ENCODE results near the gene P2RX3.

P2RX3 gene

GRCh38 chr11:57323855-57324153 lies 14.3 kb upstream of the P2RX3 start:
- Histone ChIP-seq H3K27me3 (ENCODE audit: control insufficient read depth in 5 of 5, insufficient read depth in 4 of 5, low read length in 5 of 5) (peaks cover 0 to 4% (median 0%) of the 10 kb centered on the region in 5 donors), H3K9ac (ENCODE audit: low read length in 5 of 5) (peak overlapping the region; percentile 67 to 97 (median 86)), H3K36me3 (ENCODE audit: control insufficient read depth in 5 of 5, insufficient read depth in 5 of 5, low read length in 5 of 5) (peaks cover 3 to 41% (median 29%) of the 10 kb centered on the region in 5 donors), H3K4me1 (ENCODE audit: control insufficient read depth in 5 of 5, insufficient read depth in 5 of 5, low read length in 5 of 5) (peaks cover 24 to 68% (median 64%) of the 10 kb centered on the region in 5 donors), H3K4me3 (ENCODE audit: low read depth in 1 of 5, low read length in 5 of 5) (peak overlapping the region; percentile 80 to 95 (median 85)), H3K9me3 (ENCODE audit: control insufficient read depth in 5 of 5, low read length in 5 of 5) (no peaks in the 10 kb centered on the region), H3K27ac (ENCODE audit: low read depth, low read length) (peak overlapping the region; percentile 96)

- Histone ChIP-seq H3K9ac (ENCODE audit: low read length in 5 of 5) (peak overlapping the region; percentile 67 to 97 (median 86)), H3K36me3 (ENCODE audit: control insufficient read depth in 5 of 5, insufficient read depth in 5 of 5, low read length in 5 of 5) (peaks cover 3 to 46% (median 32%) of the 10 kb centered on the region in 5 donors), H3K4me3 (ENCODE audit: low read depth in 1 of 5, low read length in 5 of 5) (peak overlapping the region; percentile 80 to 95 (median 85)), H3K4me1 (ENCODE audit: control insufficient read depth in 5 of 5, insufficient read depth in 5 of 5, low read length in 5 of 5) (peaks cover 24 to 64% (median 60%) of the 10 kb centered on the region in 5 donors), H3K9me3 (ENCODE audit: control insufficient read depth in 5 of 5, low read length in 5 of 5) (no peaks in the 10 kb centered on the region), H3K27me3 (ENCODE audit: control insufficient read depth in 5 of 5, insufficient read depth in 4 of 5, low read length in 5 of 5) (peaks cover 0 to 4% (median 0%) of the 10 kb centered on the region in 5 donors), H3K27ac (ENCODE audit: low read depth, low read length) (peak overlapping the region; percentile 96)
Observed at GRCh38 chr11:57324154-57324885, 13.8 kb upstream of the P2RX3 start.

- peak within 1 kb of the TSS; percentile 96 for H3K27ac ChIP-seq (ENCODE audit: low read depth, low read length)
- H3K9me3 ChIP-seq (ENCODE audit: control insufficient read depth in 5 of 5, low read length in 5 of 5): no peaks in the 10 kb centered on the region
- peak within 1 kb of the TSS; percentile 80 to 95 (median 85) for H3K4me3 ChIP-seq (ENCODE audit: low read depth in 1 of 5, low read length in 5 of 5)
- peaks cover 24 to 60% (median 54%) of the 10 kb centered on the region in 5 donors for H3K4me1 ChIP-seq (ENCODE audit: control insufficient read depth in 5 of 5, insufficient read depth in 5 of 5, low read length in 5 of 5)
- peaks cover 3 to 50% (median 40%) of the 10 kb centered on the region in 5 donors for H3K36me3 ChIP-seq (ENCODE audit: control insufficient read depth in 5 of 5, insufficient read depth in 5 of 5, low read length in 5 of 5)
- peaks cover 0 to 4% (median 0%) of the 10 kb centered on the region in 5 donors for H3K27me3 ChIP-seq (ENCODE audit: control insufficient read depth in 5 of 5, insufficient read depth in 4 of 5, low read length in 5 of 5)
- peak within 1 kb of the TSS; percentile 70 to 97 (median 90) for H3K9ac ChIP-seq (ENCODE audit: low read length in 5 of 5)
Observed at GRCh38 chr11:57324886-57325734, 13.0 kb upstream of the P2RX3 start, which contains the start of gene TNKS1BP1. Gene TNKS1BP1, minus strand, starts transcription at chr11:57324952. Its CDS starts 3,067 bp downstream, at chr11:57321885.

GRCh38 chr11:57325735-57326048 lies 12.5 kb upstream of the P2RX3 start:
- H3K9ac ChIP-seq (ENCODE audit: low read length in 5 of 5): peak overlapping the region; percentile 70 to 90 (median 85)
- no peaks in the 10 kb centered on the region for H3K9me3 ChIP-seq (ENCODE audit: control insufficient read depth in 5 of 5, low read length in 5 of 5)
- H3K36me3 ChIP-seq (ENCODE audit: control insufficient read depth in 5 of 5, insufficient read depth in 5 of 5, low read length in 5 of 5): peaks cover 3 to 50% (median 42%) of the 10 kb centered on the region in 5 donors
- peaks cover 0 to 4% (median 0%) of the 10 kb centered on the region in 5 donors for H3K27me3 ChIP-seq (ENCODE audit: control insufficient read depth in 5 of 5, insufficient read depth in 4 of 5, low read length in 5 of 5)
- H3K4me1 ChIP-seq (ENCODE audit: control insufficient read depth in 5 of 5, insufficient read depth in 5 of 5, low read length in 5 of 5): peaks cover 24 to 60% (median 49%) of the 10 kb centered on the region in 5 donors
- peak overlapping the region; percentile 70 to 85 (median 80) for H3K4me3 ChIP-seq (ENCODE audit: low read depth in 1 of 5, low read length in 5 of 5)
- peak overlapping the region; percentile 96 for H3K27ac ChIP-seq (ENCODE audit: low read depth, low read length)

- no peaks in the 10 kb centered on the region for H3K27me3 ChIP-seq (ENCODE audit: control insufficient read depth in 5 of 5, insufficient read depth in 4 of 5, low read length in 5 of 5)
- H3K9me3 ChIP-seq (ENCODE audit: control insufficient read depth in 5 of 5, low read length in 5 of 5): no peaks in the 10 kb centered on the region
- H3K4me1 ChIP-seq (ENCODE audit: control insufficient read depth in 5 of 5, insufficient read depth in 5 of 5, low read length in 5 of 5): peaks cover 11 to 40% (median 29%) of the 10 kb centered on the region in 5 donors
- H3K36me3 ChIP-seq (ENCODE audit: control insufficient read depth in 5 of 5, insufficient read depth in 5 of 5, low read length in 5 of 5): peaks cover 6 to 67% (median 63%) of the 10 kb centered on the region in 5 donors
- H3K27ac ChIP-seq (ENCODE audit: low read depth, low read length): no peak overlapping the region
- H3K4me3 ChIP-seq (ENCODE audit: low read depth in 1 of 5, low read length in 5 of 5): no peak overlapping the region
- H3K9ac ChIP-seq (ENCODE audit: low read length in 5 of 5): no peak overlapping the region
Observed at GRCh38 chr11:57327721-57328120, 10.4 kb upstream of the P2RX3 start.

GRCh38 chr11:57330029-57330428 lies 8.1 kb upstream of the P2RX3 start:
- peaks cover 11 to 35% (median 26%) of the 10 kb centered on the region in 5 donors for H3K4me1 ChIP-seq (ENCODE audit: control insufficient read depth in 5 of 5, insufficient read depth in 5 of 5, low read length in 5 of 5)
- no peak overlapping the region for H3K27ac ChIP-seq (ENCODE audit: low read depth, low read length)
- no peak overlapping the region for H3K9ac ChIP-seq (ENCODE audit: low read length in 5 of 5)
- no peak overlapping the region for H3K4me3 ChIP-seq (ENCODE audit: low read depth in 1 of 5, low read length in 5 of 5)
- peaks cover 6 to 81% (median 70%) of the 10 kb centered on the region in 5 donors for H3K36me3 ChIP-seq (ENCODE audit: control insufficient read depth in 5 of 5, insufficient read depth in 5 of 5, low read length in 5 of 5)
- no peaks in the 10 kb centered on the region for H3K27me3 ChIP-seq (ENCODE audit: control insufficient read depth in 5 of 5, insufficient read depth in 4 of 5, low read length in 5 of 5)
- no peaks in the 10 kb centered on the region for H3K9me3 ChIP-seq (ENCODE audit: control insufficient read depth in 5 of 5, low read length in 5 of 5)

- H3K4me1 ChIP-seq (ENCODE audit: control insufficient read depth in 5 of 5, insufficient read depth in 5 of 5, low read length in 5 of 5): peaks cover 7 to 32% (median 21%) of the 10 kb centered on the region in 5 donors
- H3K27ac ChIP-seq (ENCODE audit: low read depth, low read length): no peak overlapping the region
- no peak overlapping the region for H3K9ac ChIP-seq (ENCODE audit: low read length in 5 of 5)
- H3K4me3 ChIP-seq (ENCODE audit: low read depth in 1 of 5, low read length in 5 of 5): no peak overlapping the region
- no peaks in the 10 kb centered on the region for H3K27me3 ChIP-seq (ENCODE audit: control insufficient read depth in 5 of 5, insufficient read depth in 4 of 5, low read length in 5 of 5)
- H3K36me3 ChIP-seq (ENCODE audit: control insufficient read depth in 5 of 5, insufficient read depth in 5 of 5, low read length in 5 of 5): peaks cover 6 to 72% (median 68%) of the 10 kb centered on the region in 5 donors
- no peaks in the 10 kb centered on the region for H3K9me3 ChIP-seq (ENCODE audit: control insufficient read depth in 5 of 5, low read length in 5 of 5)
Observed at GRCh38 chr11:57331720-57332119, 6.4 kb upstream of the P2RX3 start.

GRCh38 chr11:57332694-57333440 lies 5.3 kb upstream of the P2RX3 start:
- no peak overlapping the region for H3K27ac ChIP-seq (ENCODE audit: low read depth, low read length)
- H3K9ac ChIP-seq (ENCODE audit: low read length in 5 of 5): no peak overlapping the region
- no peaks in the 10 kb centered on the region for H3K27me3 ChIP-seq (ENCODE audit: control insufficient read depth in 5 of 5, insufficient read depth in 4 of 5, low read length in 5 of 5)
- H3K4me3 ChIP-seq (ENCODE audit: low read depth in 1 of 5, low read length in 5 of 5): no peak overlapping the region
- H3K4me1 ChIP-seq (ENCODE audit: control insufficient read depth in 5 of 5, insufficient read depth in 5 of 5, low read length in 5 of 5): peaks cover 7 to 32% (median 20%) of the 10 kb centered on the region in 5 donors
- peaks cover 4 to 61% (median 56%) of the 10 kb centered on the region in 5 donors for H3K36me3 ChIP-seq (ENCODE audit: control insufficient read depth in 5 of 5, insufficient read depth in 5 of 5, low read length in 5 of 5)
- H3K9me3 ChIP-seq (ENCODE audit: control insufficient read depth in 5 of 5, low read length in 5 of 5): no peaks in the 10 kb centered on the region

- peaks cover 3 to 41% (median 35%) of the 10 kb centered on the region in 5 donors for H3K36me3 ChIP-seq (ENCODE audit: control insufficient read depth in 5 of 5, insufficient read depth in 5 of 5, low read length in 5 of 5)
- no peaks in the 10 kb centered on the region for H3K9me3 ChIP-seq (ENCODE audit: control insufficient read depth in 5 of 5, low read length in 5 of 5)
- no peaks in the 10 kb centered on the region for H3K27me3 ChIP-seq (ENCODE audit: control insufficient read depth in 5 of 5, insufficient read depth in 4 of 5, low read length in 5 of 5)
- peak overlapping the region; percentile 81 for H3K27ac ChIP-seq (ENCODE audit: low read depth, low read length)
- H3K9ac ChIP-seq (ENCODE audit: low read length in 5 of 5): peak overlapping the region in 4 of 5 donors; percentile 49 to 82 (median 76)
- H3K4me1 ChIP-seq (ENCODE audit: control insufficient read depth in 5 of 5, insufficient read depth in 5 of 5, low read length in 5 of 5): peaks cover 7 to 27% (median 20%) of the 10 kb centered on the region in 5 donors
- peak overlapping the region; percentile 76 to 81 (median 77) for H3K4me3 ChIP-seq (ENCODE audit: low read depth in 1 of 5, low read length in 5 of 5)
Observed at GRCh38 chr11:57335023-57335342, 3.2 kb upstream of the P2RX3 start.

All from subcutaneous abdominal adipose tissue (tissue), 5 donors.